HG03442 (cell line): ENCODE measurements around the gene CCDC116.

ENCODE experiments used
- ATAC-seq: cut with Tn5 transposase; IDR thresholded peaks from one replicate; pipeline ENCODE4 v1.9.1; 2021; ENCODE audit warnings: mild to moderate bottlenecking, moderate library complexity; ENCODE audit not compliant: unreplicated experiment

The CCDC116 gene

GRCh38 chr22:21650823-21651520 is 18.4 kb downstream of the CCDC116 start:
- ATAC-seq = no peak

- peak; percentile 27 for ATAC-seq
Observed at GRCh38 chr22:21651521-21652009, 19.0 kb downstream of the CCDC116 start.

GRCh38 chr22:21652010-21652546 is 19.5 kb downstream of the CCDC116 start:
- peak; percentile 73 for ATAC-seq

- no peak for ATAC-seq
Observed at GRCh38 chr22:21652547-21653545, 20.3 kb downstream of the CCDC116 start.

- ATAC-seq = no peak
Observed at GRCh38 chr22:21657020-21657359, 24.4 kb downstream of the CCDC116 start.

- ATAC-seq = peak; percentile 68
Observed at GRCh38 chr22:21657360-21658032, 24.9 kb downstream of the CCDC116 start.

GRCh38 chr22:21659864-21660525 is 27.4 kb downstream of the CCDC116 start:
- no peak for ATAC-seq

GRCh38 chr22:21660904-21661303 is 28.3 kb downstream of the CCDC116 start:
- ATAC-seq = no peak

GRCh38 chr22:21661991-21662390 is 29.4 kb downstream of the CCDC116 start:
- no peak for ATAC-seq

- no peak for ATAC-seq
Observed at GRCh38 chr22:21663738-21664137, 31.2 kb downstream of the CCDC116 start.

- no peak for ATAC-seq
Observed at GRCh38 chr22:21665047-21665851, 32.7 kb downstream of the CCDC116 start.

GRCh38 chr22:21666786-21667185 is 34.2 kb downstream of the CCDC116 start:
- no peak for ATAC-seq

GRCh38 chr22:21669026-21669425 is 36.5 kb downstream of the CCDC116 start:
- ATAC-seq = no peak

GRCh38 chr22:21672107-21672629 is 39.6 kb downstream of the CCDC116 start:
- ATAC-seq = no peak

- ATAC-seq = no peak
Observed at GRCh38 chr22:21673534-21674321, 41.2 kb downstream of the CCDC116 start.

- ATAC-seq = no peak
Observed at GRCh38 chr22:21674638-21675245, 42.2 kb downstream of the CCDC116 start.

GRCh38 chr22:21677606-21678443 is 45.3 kb downstream of the CCDC116 start:
- no peak for ATAC-seq
